ENCODE measurements around the gene POLR3E. TPM values are rescaled to one million over a fixed set of nuclear protein-coding genes. Genes with fewer than 3 reads are reported as not detected.

POLR3E gene
- total RNA-seq, 1 experiment from 2014 or later, result 65.0 TPM

DNA sequence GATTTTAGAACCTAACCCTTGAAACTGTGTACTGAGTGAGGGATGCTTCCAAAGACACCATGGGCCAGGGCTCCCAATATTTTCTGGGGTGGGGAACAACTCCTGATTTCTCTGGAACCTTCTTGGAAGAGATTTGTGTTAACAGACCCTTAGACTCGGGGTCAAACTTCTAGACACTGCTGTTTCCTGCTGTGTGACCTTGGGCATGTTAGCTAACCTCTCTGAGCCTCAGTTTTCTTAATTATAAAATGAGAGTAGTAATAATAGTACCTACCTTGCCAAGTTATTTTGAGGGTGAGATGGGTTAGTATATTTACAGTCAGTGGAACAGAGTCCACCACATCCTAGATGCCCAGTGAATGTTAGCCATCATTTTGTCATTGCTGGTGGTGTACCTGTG, 18.8 kb downstream of the POLR3E start:
- no TSS peak for BruUV-seq (replicated peaks)
- no peaks in the 10 kb centered on the region for H3K9me3 ChIP-seq (ENCODE audit: control insufficient read depth in 1 of 2, insufficient read depth in 1 of 2, low read depth in 1 of 2, low read length in 2 of 2)
- no peaks in the 10 kb centered on the region for H3K79me2 ChIP-seq (ENCODE audit: insufficient read depth, low read length)
- H3K4me1 ChIP-seq (ENCODE audit: control insufficient read depth in 1 of 2, insufficient read depth in 2 of 2, low read length in 2 of 2), result no peaks in the 10 kb centered on the region
- H4K20me1 ChIP-seq (ENCODE audit: insufficient read depth), result no peaks in the 10 kb centered on the region
- no peak overlapping the region for H3K4me3 ChIP-seq (replicated peaks in 1 of 2; ENCODE audit: low read depth in 1 of 2, low read length in 2 of 2)
- TF ChIP-seq REST (IDR thresholded peaks at IDR 0.05; ENCODE audit: low read depth) (no peak), SP1 (IDR thresholded peaks at IDR 0.05; ENCODE audit: low read depth) (no peak), YY1 (IDR thresholded peaks at IDR 0.05; ENCODE audit: extremely low read depth, insufficient replicate concordance, low read depth, low read length) (no peak), CBX3 (IDR thresholded peaks at IDR 0.05; ENCODE audit: low read depth) (no peak), EZH2phosphoT487 (IDR thresholded peaks at IDR 0.05; ENCODE audit: borderline replicate concordance) (no peak), EGR1 (IDR thresholded peaks at IDR 0.05; ENCODE audit: low read depth) (no peak), FOSL1 (IDR thresholded peaks at IDR 0.05; ENCODE audit: low read depth) (no peak), ZNF274 (IDR thresholded peaks at IDR 0.05; ENCODE audit: low read depth, low read length) (no peak), JUND (IDR thresholded peaks at IDR 0.05) (no peak), RAD21 (IDR thresholded peaks at IDR 0.05; ENCODE audit: low read depth) (no peak), POLR2A (IDR thresholded peaks at IDR 0.05; ENCODE audit: borderline replicate concordance, extremely low read depth, insufficient read depth, insufficient read length) (no peak), ZFX (IDR thresholded peaks at IDR 0.05) (no peak), CEBPB (IDR thresholded peaks at IDR 0.05; ENCODE audit: low read depth) (no peak), SIN3A (IDR thresholded peaks at IDR 0.05; ENCODE audit: low read depth) (no peak), ATF3 (IDR thresholded peaks at IDR 0.05) (no peak)
- TF ChIP-seq, protein P1, sequence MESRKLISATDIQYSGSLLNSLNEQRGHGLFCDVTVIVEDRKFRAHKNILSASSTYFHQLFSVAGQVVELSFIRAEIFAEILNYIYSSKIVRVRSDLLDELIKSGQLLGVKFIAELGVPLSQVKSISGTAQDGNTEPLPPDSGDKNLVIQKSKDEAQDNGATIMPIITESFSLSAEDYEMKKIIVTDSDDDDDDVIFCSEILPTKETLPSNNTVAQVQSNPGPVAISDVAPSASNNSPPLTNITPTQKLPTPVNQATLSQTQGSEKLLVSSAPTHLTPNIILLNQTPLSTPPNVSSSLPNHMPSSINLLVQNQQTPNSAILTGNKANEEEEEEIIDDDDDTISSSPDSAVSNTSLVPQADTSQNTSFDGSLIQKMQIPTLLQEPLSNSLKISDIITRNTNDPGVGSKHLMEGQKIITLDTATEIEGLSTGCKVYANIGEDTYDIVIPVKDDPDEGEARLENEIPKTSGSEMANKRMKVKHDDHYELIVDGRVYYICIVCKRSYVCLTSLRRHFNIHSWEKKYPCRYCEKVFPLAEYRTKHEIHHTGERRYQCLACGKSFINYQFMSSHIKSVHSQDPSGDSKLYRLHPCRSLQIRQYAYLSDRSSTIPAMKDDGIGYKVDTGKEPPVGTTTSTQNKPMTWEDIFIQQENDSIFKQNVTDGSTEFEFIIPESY (IDR thresholded peaks at IDR 0.05; ENCODE audit: extremely low read depth, insufficient replicate concordance, low read length), result no peak
- ATAC-seq (no peak), DNase-seq (ENCODE audit: low read depth, low spot score) (no peak)
- no peaks in the 10 kb centered on the region for H3K9me2 ChIP-seq (ENCODE audit: insufficient read depth)
- ChIA-PET CTCF (no interaction called here), RAD21 (ENCODE audit: low non-redundant PET in 1 of 2, low total read pairs in 2 of 2, uncharacterized antibody in 2 of 2, unreplicated experiment in 2 of 2) (no interaction called here), POLR2A (no interaction called here)
- no peak overlapping the region for H3K9ac ChIP-seq (ENCODE audit: low read length)
- H3K27me3 ChIP-seq (ENCODE audit: insufficient read depth, low read length), result no peaks in the 10 kb centered on the region
- peaks cover 28 to 33% of the 10 kb centered on the region in 2 experiments for H3K36me3 ChIP-seq (ENCODE audit: control insufficient read depth in 1 of 2, insufficient read depth in 2 of 2, low read length in 2 of 2)
- H3K4me2 ChIP-seq (ENCODE audit: low read length), result no peak overlapping the region
- H3K27ac ChIP-seq (ENCODE audit: low read depth, low read length), result no peak overlapping the region
- H2AFZ ChIP-seq (ENCODE audit: low read depth, low read length, poor library complexity, severe bottlenecking), result no peak overlapping the region
- intact Hi-C loops (cut with micrococcal nuclease), result no loop called here
